Limb (tissue), 2 donors: Measurements from ENCODE around the gene DPRX.

ENCODE experiments used
- DNase-seq, 2 donors: peaks; one replicate each; pipeline ENCODE4 v3.0.0-alpha.2; 2016; ENCODE audit errors: extremely low spot score in 2 of 2

DPRX gene

GRCh38 chr19:53631949-53632407 is at the start of gene DPRX:
Gene DPRX, plus strand, starts transcription at chr19:53631999. Its CDS starts 108 bp downstream, at chr19:53632107.
- DNase-seq, result no peak

- no peak for DNase-seq
Measured at GRCh38 chr19:53583181-53583580, 48.6 kb upstream of the DPRX start.

- no peak for DNase-seq
Measured at GRCh38 chr19:53586277-53586691, 45.5 kb upstream of the DPRX start.

GRCh38 chr19:53594811-53595509 is 36.8 kb upstream of the DPRX start:
- no peak for DNase-seq

- DNase-seq, result no peak
Measured at GRCh38 chr19:53595510-53595867, 36.3 kb upstream of the DPRX start.

- DNase-seq, result no peak
Measured at GRCh38 chr19:53596056-53596455, 35.7 kb upstream of the DPRX start.

- DNase-seq, result no peak
Measured at GRCh38 chr19:53597023-53597422, 34.8 kb upstream of the DPRX start.

GRCh38 chr19:53598361-53598760 is 33.4 kb upstream of the DPRX start:
- no peak for DNase-seq

- no peak for DNase-seq
Measured at GRCh38 chr19:53600217-53600616, 31.6 kb upstream of the DPRX start.

GRCh38 chr19:53606031-53606430 is 25.8 kb upstream of the DPRX start:
- no peak for DNase-seq

GRCh38 chr19:53608381-53608780 is 23.4 kb upstream of the DPRX start:
- DNase-seq, result no peak

- no peak for DNase-seq
Measured at GRCh38 chr19:53612762-53613526, 18.9 kb upstream of the DPRX start.

- no peak for DNase-seq
Measured at GRCh38 chr19:53621885-53622740, 9.7 kb upstream of the DPRX start.

GRCh38 chr19:53624771-53625545 is 6.8 kb upstream of the DPRX start:
- no peak for DNase-seq

- no peak for DNase-seq
Measured at GRCh38 chr19:53626486-53626885, 5.3 kb upstream of the DPRX start.

- DNase-seq, result no peak
Measured at GRCh38 chr19:53626976-53627375, 4.8 kb upstream of the DPRX start.

GRCh38 chr19:53634768-53635167 is 3.0 kb downstream of the DPRX start:
- DNase-seq, result no peak

- DNase-seq, result no peak
Measured at GRCh38 chr19:53639471-53639870, 7.7 kb downstream of the DPRX start.

- no peak for DNase-seq
Measured at GRCh38 chr19:53642381-53643099, 10.7 kb downstream of the DPRX start.

GRCh38 chr19:53644061-53644816 is 12.4 kb downstream of the DPRX start:
- DNase-seq, result no peak
